WTC11 (cell line): Measurements from ENCODE around the gene CFAP90. TPM values are rescaled to one million over a fixed set of nuclear protein-coding genes. Genes with fewer than 3 reads are reported as not detected.

ENCODE experiments used
- ATAC-seq: fragments of 200-7000 bp; cut with Tn5 transposase; 2 replicates; pipeline ENCODE4 v1.10.0; 2021; ENCODE audit warnings: mild to moderate bottlenecking, moderate library complexity
- CTCF ChIA-PET: fragments of 300-600 bp; sonication (Branson Sonifier 250); formaldehyde crosslinking; loops from one replicate; lab custom pipeline; 2021; ENCODE audit warnings: antibody characterized with exemption; lab: Charles Lee
- POLR2A ChIA-PET: fragments of 350-600 bp; sonication (Branson Sonifier 250); formaldehyde crosslinking; loops from one replicate; lab custom pipeline; 2021; ENCODE audit warnings: antibody characterized with exemption; lab: Charles Lee
- DNase-seq: peaks from one replicate; pipeline ENCODE4 v3.0.0; 2021; ENCODE audit warnings: low spot score
- H3K27ac Mint-ChIP-seq: 2 replicates; pipeline ENCODE4 v1.8.0; 2021; ENCODE audit warnings: mixed read lengths
- H3K27me3 Mint-ChIP-seq: 2 replicates; pipeline ENCODE4 v1.8.0; 2021; ENCODE audit warnings: low read depth, mild to moderate bottlenecking, moderate library complexity, mixed read lengths
- H3K36me3 Mint-ChIP-seq: 2 replicates; pipeline ENCODE4 v1.8.0; 2021; ENCODE audit warnings: mixed read lengths
- H3K4me1 Mint-ChIP-seq: 2 replicates; pipeline ENCODE4 v1.8.0; 2022; ENCODE audit warnings: mixed read lengths
- H3K4me3 Mint-ChIP-seq: 2 replicates; pipeline ENCODE4 v1.8.0; 2021; ENCODE audit warnings: mild to moderate bottlenecking, moderate library complexity, mixed read lengths
- H3K9me3 Mint-ChIP-seq: 2 replicates; pipeline ENCODE4 v1.8.0; 2021; ENCODE audit warnings: mixed read lengths
- ATF1 ChIP-seq: sonication (generic); formaldehyde crosslinking; IDR thresholded peaks from 2 replicates; pipeline ENCODE4 v1.8.1; 2023; ENCODE audit warnings: mild to moderate bottlenecking, moderate library complexity, missing genetic modification reagents
- ATF6 ChIP-seq: sonication (generic); formaldehyde crosslinking; IDR thresholded peaks from 2 replicates; pipeline ENCODE4 v1.8.1; 2023; ENCODE audit warnings: mild to moderate bottlenecking, missing genetic modification reagents
- CBFB ChIP-seq: sonication (generic); formaldehyde crosslinking; IDR thresholded peaks from 2 replicates; pipeline ENCODE4 v1.8.1; 2022; ENCODE audit warnings: mild to moderate bottlenecking, low read depth, missing genetic modification reagents
- CREB1 ChIP-seq: sonication (generic); formaldehyde crosslinking; IDR thresholded peaks from 2 replicates; pipeline ENCODE4 v1.8.0; 2023; ENCODE audit warnings: mild to moderate bottlenecking, missing genetic modification reagents
- E2F5 ChIP-seq: sonication (generic); formaldehyde crosslinking; IDR thresholded peaks from 2 replicates; pipeline ENCODE4 v1.8.1; 2022; ENCODE audit warnings: mild to moderate bottlenecking, moderate library complexity, missing genetic modification reagents
- MYBL2 ChIP-seq: sonication (generic); formaldehyde crosslinking; IDR thresholded peaks from 2 replicates; pipeline ENCODE4 v1.8.1; 2023; ENCODE audit warnings: mild to moderate bottlenecking, moderate library complexity, missing genetic modification reagents
- NFYB ChIP-seq: sonication (generic); formaldehyde crosslinking; conservative IDR thresholded peaks from 2 replicates; pipeline ENCODE4 v1.8.0; 2022; ENCODE audit warnings: low read depth, missing genetic modification reagents
- NR2C2 ChIP-seq: sonication (generic); formaldehyde crosslinking; IDR thresholded peaks from 2 replicates; pipeline ENCODE4 v1.8.0; 2022; ENCODE audit warnings: mild to moderate bottlenecking, missing genetic modification reagents
- TCF7 ChIP-seq: sonication (generic); formaldehyde crosslinking; IDR thresholded peaks from 2 replicates; pipeline ENCODE4 v1.8.0; 2022; ENCODE audit warnings: mild to moderate bottlenecking, low read depth, missing genetic modification reagents, moderate library complexity
- TEAD1 ChIP-seq: sonication (generic); formaldehyde crosslinking; IDR thresholded peaks from 2 replicates; pipeline ENCODE4 v1.8.0; 2022; ENCODE audit warnings: mild to moderate bottlenecking, missing genetic modification reagents
- USF1 ChIP-seq: sonication (generic); formaldehyde crosslinking; IDR thresholded peaks from 2 replicates; pipeline ENCODE4 v1.8.0; 2022; ENCODE audit warnings: mild to moderate bottlenecking, missing genetic modification reagents
- ZMAT4 ChIP-seq: fragments of 250-450 bp; sonication (Bioruptor Pico); IDR thresholded peaks from 2 replicates; pipeline ENCODE4 v1.9.0; 2021; ENCODE audit warnings: mild to moderate bottlenecking
- ZNF121 ChIP-seq: sonication (generic); formaldehyde crosslinking; IDR thresholded peaks from 2 replicates; pipeline ENCODE4 v1.8.0; 2023; ENCODE audit warnings: missing genetic modification reagents
- ZNF396 ChIP-seq: fragments of 250-450 bp; sonication (Bioruptor Pico); IDR thresholded peaks from 2 replicates; pipeline ENCODE4 v1.8.0; 2021; ENCODE audit warnings: mild to moderate bottlenecking, moderate library complexity, borderline replicate concordance
- total RNA-seq: library from RNA; stranded (reverse); gene quantifications from 3 replicates; pipeline ENCODE4 v1.2.3, GENCODE V29; 2021
- TF ChIP-seq, protein P1 (sequence below): sonication (generic); formaldehyde crosslinking; IDR thresholded peaks from 2 replicates; pipeline ENCODE4 v1.8.0; 2022; ENCODE audit warnings: mild to moderate bottlenecking, missing genetic modification reagents
- TF ChIP-seq, protein P2 (sequence below): fragments of 200-600 bp; IDR thresholded peaks from 2 replicates; pipeline ENCODE4 v1.8.0; 2022; ENCODE audit warnings: antibody characterized with exemption
- TF ChIP-seq, protein P3 (sequence below): sonication (generic); formaldehyde crosslinking; IDR thresholded peaks from 2 replicates; pipeline ENCODE4 v1.8.1; 2023; ENCODE audit warnings: mild to moderate bottlenecking, missing genetic modification reagents, moderate library complexity
- TF ChIP-seq, protein P4 (sequence below): sonication (generic); formaldehyde crosslinking; IDR thresholded peaks from 2 replicates; pipeline ENCODE4 v1.8.1; 2022; ENCODE audit warnings: low read depth, mild to moderate bottlenecking, moderate library complexity, missing genetic modification reagents, borderline replicate concordance
- TF ChIP-seq, protein P5 (sequence below): sonication (generic); formaldehyde crosslinking; IDR thresholded peaks from 2 replicates; pipeline ENCODE4 v1.8.1; 2023; ENCODE audit warnings: mild to moderate bottlenecking, moderate library complexity, missing genetic modification reagents

CFAP90 gene
- total RNA-seq, 1 experiment from 2014 or later = 0.33 TPM

GRCh38 chr5:7873216-7873615 is 22.3 kb upstream of the CFAP90 start:
- Mint-ChIP-seq H3K27me3 (no peaks in the 10 kb centered on the region), H3K4me1 (peaks cover 12% of the 10 kb centered on the region), H3K4me3 (no peak overlapping the region), H3K9me3 (no peaks in the 10 kb centered on the region), H3K36me3 (peaks cover 36% of the 10 kb centered on the region), H3K27ac (peak overlapping the region; percentile 3; the same call in 1 of the 2 replicates)
- ChIA-PET POLR2A (no interaction called here), CTCF (interaction anchor here (1.3 kb wide), 1 partner anchor 14 kb away, joined by 3 read pairs; no protein-coding TSS in a partner anchor)
- ATAC-seq = no peak
- TF ChIP-seq, protein P1, sequence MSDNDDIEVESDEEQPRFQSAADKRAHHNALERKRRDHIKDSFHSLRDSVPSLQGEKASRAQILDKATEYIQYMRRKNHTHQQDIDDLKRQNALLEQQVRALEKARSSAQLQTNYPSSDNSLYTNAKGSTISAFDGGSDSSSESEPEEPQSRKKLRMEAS (CRISPR knock-in tag) = no peak
- no peak for TF ChIP-seq ZNF121
- TF ChIP-seq CREB1 = no peak
- no peak for TF ChIP-seq E2F5 (CRISPR knock-in tag)
- TF ChIP-seq USF1 (CRISPR knock-in tag) = no peak
- TF ChIP-seq NFYB (CRISPR knock-in tag) = no peak
- DNase-seq = no peak

- POLR2A ChIA-PET = no interaction called here
Observed at GRCh38 chr5:7872517-7873130, 21.7 kb upstream of the CFAP90 start.

GRCh38 chr5:7871653-7872052 is 20.7 kb upstream of the CFAP90 start:
- Mint-ChIP-seq H3K4me1 (peaks cover 16% of the 10 kb centered on the region), H3K27ac (no peak overlapping the region), H3K9me3 (no peaks in the 10 kb centered on the region), H3K36me3 (peaks cover 25% of the 10 kb centered on the region), H3K4me3 (no peak overlapping the region), H3K27me3 (no peaks in the 10 kb centered on the region)
- DNase-seq (no peak), ATAC-seq (no peak)
- CTCF ChIA-PET = no interaction called here
- POLR2A ChIA-PET = no interaction called here
- TF ChIP-seq NR2C2 (CRISPR knock-in tag) (no peak), E2F5 (CRISPR knock-in tag) (no peak), TCF7 (CRISPR knock-in tag) (no peak), ATF6 (CRISPR knock-in tag) (no peak), ATF1 (CRISPR knock-in tag) (no peak)
- TF ChIP-seq, protein P2, sequence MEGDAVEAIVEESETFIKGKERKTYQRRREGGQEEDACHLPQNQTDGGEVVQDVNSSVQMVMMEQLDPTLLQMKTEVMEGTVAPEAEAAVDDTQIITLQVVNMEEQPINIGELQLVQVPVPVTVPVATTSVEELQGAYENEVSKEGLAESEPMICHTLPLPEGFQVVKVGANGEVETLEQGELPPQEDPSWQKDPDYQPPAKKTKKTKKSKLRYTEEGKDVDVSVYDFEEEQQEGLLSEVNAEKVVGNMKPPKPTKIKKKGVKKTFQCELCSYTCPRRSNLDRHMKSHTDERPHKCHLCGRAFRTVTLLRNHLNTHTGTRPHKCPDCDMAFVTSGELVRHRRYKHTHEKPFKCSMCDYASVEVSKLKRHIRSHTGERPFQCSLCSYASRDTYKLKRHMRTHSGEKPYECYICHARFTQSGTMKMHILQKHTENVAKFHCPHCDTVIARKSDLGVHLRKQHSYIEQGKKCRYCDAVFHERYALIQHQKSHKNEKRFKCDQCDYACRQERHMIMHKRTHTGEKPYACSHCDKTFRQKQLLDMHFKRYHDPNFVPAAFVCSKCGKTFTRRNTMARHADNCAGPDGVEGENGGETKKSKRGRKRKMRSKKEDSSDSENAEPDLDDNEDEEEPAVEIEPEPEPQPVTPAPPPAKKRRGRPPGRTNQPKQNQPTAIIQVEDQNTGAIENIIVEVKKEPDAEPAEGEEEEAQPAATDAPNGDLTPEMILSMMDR = no peak

More at GRCh38 chr5:7872517-7873130, 21.7 kb upstream of the CFAP90 start:
- DNase-seq (no peak), ATAC-seq (no peak)
- no peaks in the 10 kb centered on the region for H3K27me3 Mint-ChIP-seq
- H3K4me1 Mint-ChIP-seq = peaks cover 16% of the 10 kb centered on the region
- H3K4me3 Mint-ChIP-seq = no peak overlapping the region
- H3K27ac Mint-ChIP-seq = peak overlapping the region; percentile 3; the same call in 1 of the 2 replicates
- peaks cover 30% of the 10 kb centered on the region for H3K36me3 Mint-ChIP-seq
- H3K9me3 Mint-ChIP-seq = no peaks in the 10 kb centered on the region
- TF ChIP-seq ZMAT4 (no peak), ZNF396 (CRISPR knock-in tag) (no peak), CBFB (CRISPR knock-in tag) (no peak), TEAD1 (CRISPR knock-in tag) (no peak), MYBL2 (no peak)
- TF ChIP-seq, protein P3, sequence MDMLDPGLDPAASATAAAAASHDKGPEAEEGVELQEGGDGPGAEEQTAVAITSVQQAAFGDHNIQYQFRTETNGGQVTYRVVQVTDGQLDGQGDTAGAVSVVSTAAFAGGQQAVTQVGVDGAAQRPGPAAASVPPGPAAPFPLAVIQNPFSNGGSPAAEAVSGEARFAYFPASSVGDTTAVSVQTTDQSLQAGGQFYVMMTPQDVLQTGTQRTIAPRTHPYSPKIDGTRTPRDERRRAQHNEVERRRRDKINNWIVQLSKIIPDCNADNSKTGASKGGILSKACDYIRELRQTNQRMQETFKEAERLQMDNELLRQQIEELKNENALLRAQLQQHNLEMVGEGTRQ (CRISPR knock-in tag) = no peak
- TF ChIP-seq, protein P4, sequence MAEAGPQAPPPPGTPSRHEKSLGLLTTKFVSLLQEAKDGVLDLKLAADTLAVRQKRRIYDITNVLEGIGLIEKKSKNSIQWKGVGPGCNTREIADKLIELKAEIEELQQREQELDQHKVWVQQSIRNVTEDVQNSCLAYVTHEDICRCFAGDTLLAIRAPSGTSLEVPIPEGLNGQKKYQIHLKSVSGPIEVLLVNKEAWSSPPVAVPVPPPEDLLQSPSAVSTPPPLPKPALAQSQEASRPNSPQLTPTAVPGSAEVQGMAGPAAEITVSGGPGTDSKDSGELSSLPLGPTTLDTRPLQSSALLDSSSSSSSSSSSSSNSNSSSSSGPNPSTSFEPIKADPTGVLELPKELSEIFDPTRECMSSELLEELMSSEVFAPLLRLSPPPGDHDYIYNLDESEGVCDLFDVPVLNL (CRISPR knock-in tag) = no peak
- TF ChIP-seq, protein P5, sequence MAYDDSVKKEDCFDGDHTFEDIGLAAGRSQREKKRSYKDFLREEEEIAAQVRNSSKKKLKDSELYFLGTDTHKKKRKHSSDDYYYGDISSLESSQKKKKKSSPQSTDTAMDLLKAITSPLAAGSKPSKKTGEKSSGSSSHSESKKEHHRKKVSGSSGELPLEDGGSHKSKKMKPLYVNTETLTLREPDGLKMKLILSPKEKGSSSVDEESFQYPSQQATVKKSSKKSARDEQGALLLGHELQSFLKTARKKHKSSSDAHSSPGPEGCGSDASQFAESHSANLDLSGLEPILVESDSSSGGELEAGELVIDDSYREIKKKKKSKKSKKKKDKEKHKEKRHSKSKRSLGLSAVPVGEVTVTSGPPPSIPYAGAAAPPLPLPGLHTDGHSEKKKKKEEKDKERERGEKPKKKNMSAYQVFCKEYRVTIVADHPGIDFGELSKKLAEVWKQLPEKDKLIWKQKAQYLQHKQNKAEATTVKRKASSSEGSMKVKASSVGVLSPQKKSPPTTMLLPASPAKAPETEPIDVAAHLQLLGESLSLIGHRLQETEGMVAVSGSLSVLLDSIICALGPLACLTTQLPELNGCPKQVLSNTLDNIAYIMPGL (CRISPR knock-in tag) = no peak
- CTCF ChIA-PET = interaction anchor here (1.3 kb wide), 1 partner anchor 14 kb away, joined by 3 read pairs; no protein-coding TSS in a partner anchor
